H1 (cell line): ENCODE results near the gene BBS1.

ENCODE experiments used
- ATF2 ChIP-seq: IDR thresholded peaks from 2 replicates; pipeline ENCODE4 v1.6.1; 2012; ENCODE audit warnings: low read length, inconsistent platforms
- HDAC6 ChIP-seq: IDR thresholded peaks from one replicate; pipeline ENCODE4 v1.7.1; 2012; ENCODE audit warnings: low read depth, mild to moderate bottlenecking, inconsistent platforms, low read length, moderate library complexity
- NRF1 ChIP-seq: IDR thresholded peaks from 2 replicates; pipeline ENCODE4 v1.6.1; 2011; ENCODE audit warnings: mild to moderate bottlenecking, low read depth, low read length, improper control_type of control experiment
- RFX5 ChIP-seq: IDR thresholded peaks from 2 replicates; pipeline ENCODE4 v1.6.1; 2011; ENCODE audit warnings: low read depth, low read length, improper control_type of control experiment, borderline replicate concordance

DNA sequence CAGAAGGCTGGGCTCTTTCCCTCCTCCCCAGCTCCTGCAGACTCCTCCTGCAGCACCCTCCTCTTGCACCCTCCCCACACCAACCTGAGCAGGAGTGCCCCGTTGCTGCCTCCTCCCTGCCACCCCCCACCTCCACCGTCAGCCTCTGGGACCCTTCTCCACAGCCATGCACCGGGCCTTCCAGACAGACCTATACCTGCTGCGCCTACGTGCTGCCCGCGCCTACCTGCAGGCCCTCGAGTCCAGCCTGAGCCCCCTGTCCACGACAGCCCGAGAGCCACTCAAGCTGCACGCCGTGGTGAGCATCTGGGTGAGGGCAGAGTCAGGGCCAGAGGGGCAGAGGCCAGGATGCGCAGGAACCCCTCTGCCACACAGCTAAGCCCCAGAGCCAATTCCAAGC is 19.2 kb downstream of the BBS1 start:
- no peak for TF ChIP-seq HDAC6
- TF ChIP-seq RFX5: no peak
- TF ChIP-seq NRF1: no peak
- TF ChIP-seq ATF2: no peak
